ENCODE data around the gene ELOVL1. TPM values are rescaled to one million over a fixed set of nuclear protein-coding genes. Genes with fewer than 3 reads are reported as not detected.
"Not testable (repeated sequence)": the region's sequence is repeated elsewhere in the genome, so short reads cannot be mapped to it uniquely, and the experiment has no call there.

The ELOVL1 gene
- polyA plus RNA-seq (2013, experiment 1 of 2), result 22.0 TPM
- polyA plus RNA-seq (2013, experiment 2 of 2), result 22.7 TPM

DNA sequence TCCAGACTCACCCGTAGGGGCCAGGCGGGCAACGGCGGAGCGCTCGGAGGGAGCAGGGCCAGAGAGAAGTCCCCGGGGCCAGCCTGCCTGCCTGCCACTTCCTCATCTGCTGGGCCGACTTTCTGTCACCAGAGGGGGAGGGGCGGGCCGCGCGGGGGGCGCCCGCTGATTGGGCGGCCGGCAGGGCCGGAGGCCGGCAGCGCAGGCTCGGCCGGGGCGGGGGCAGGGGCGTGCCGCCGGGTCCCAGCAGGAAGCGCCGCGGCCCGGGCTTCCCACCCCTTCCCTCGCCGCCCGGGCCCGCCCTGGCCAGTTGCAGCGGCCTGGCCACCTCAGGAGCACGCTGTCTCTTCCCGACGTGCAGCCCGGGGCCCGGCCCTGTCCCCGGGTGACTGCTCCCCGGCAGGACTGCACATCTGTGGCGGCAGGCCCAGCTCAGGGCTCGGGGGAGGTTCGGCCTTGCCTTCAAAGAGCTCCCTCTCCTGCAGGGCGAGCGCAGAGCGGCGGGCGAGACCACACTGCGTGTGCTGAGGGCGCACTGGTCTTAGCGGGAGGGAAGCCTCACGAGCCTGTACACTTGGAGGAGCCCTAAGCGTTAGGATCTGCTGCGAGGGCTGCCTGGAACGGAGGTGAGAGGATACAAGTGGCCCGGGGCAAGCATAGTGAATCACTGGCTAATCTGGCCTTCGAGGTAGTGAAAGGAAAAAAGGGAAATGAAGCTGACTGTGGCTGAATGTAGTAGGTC, at the start of gene ELOVL1:
TSS of gene ELOVL1 (minus strand) at position 108 of the 742 bp plus-strand sequence. CDS start 2,402 bp downstream, outside the sequence.
- H3K9ac ChIP-seq (ENCODE audit: low read depth, low read length), result peak within 1 kb of the TSS; percentile 81
- H3K27me3 ChIP-seq (ENCODE audit: insufficient read depth, low read length), result no peaks in the 10 kb centered on the region
- peaks cover 15% of the 10 kb centered on the region for H3K4me1 ChIP-seq (ENCODE audit: insufficient read depth, low read length)
- peak within 1 kb of the TSS; percentile 92 for H3K4me3 ChIP-seq (ENCODE audit: low read length)
- 1% methylated on average over 58 of the region's 58 CpGs for WGBS
- peak within 1 kb of the TSS; percentile 93 for H3K27ac ChIP-seq (ENCODE audit: low read depth, low read length)
- no peaks in the 10 kb centered on the region for H3K9me3 ChIP-seq (ENCODE audit: insufficient read depth, low read depth, low read length)
- peaks cover 24% of the 10 kb centered on the region for H3K36me3 ChIP-seq (ENCODE audit: insufficient read depth, low read length)

- Histone ChIP-seq H3K9me3 (ENCODE audit: insufficient read depth, low read depth, low read length) (no peaks in the 10 kb centered on the region), H3K36me3 (ENCODE audit: insufficient read depth, low read length) (peaks cover 40% of the 10 kb centered on the region), H3K9ac (ENCODE audit: low read depth, low read length) (no peak overlapping the region), H3K4me3 (ENCODE audit: low read length) (no peak overlapping the region), H3K27me3 (ENCODE audit: insufficient read depth, low read length) (no peaks in the 10 kb centered on the region), H3K27ac (ENCODE audit: low read depth, low read length) (no peak overlapping the region), H3K4me1 (ENCODE audit: insufficient read depth, low read length) (no peaks in the 10 kb centered on the region)
- WGBS, result 92% methylated on average over 5 of the region's 5 CpGs
Observed at GRCh38 chr1:43415901-43416300, 48.1 kb upstream of the ELOVL1 start.

- Histone ChIP-seq H3K4me1 (ENCODE audit: insufficient read depth, low read length) (no peaks in the 10 kb centered on the region), H3K27me3 (ENCODE audit: insufficient read depth, low read length) (no peaks in the 10 kb centered on the region), H3K9me3 (ENCODE audit: insufficient read depth, low read depth, low read length) (no peaks in the 10 kb centered on the region), H3K36me3 (ENCODE audit: insufficient read depth, low read length) (peaks cover 29% of the 10 kb centered on the region), H3K4me3 (ENCODE audit: low read length) (no peak overlapping the region), H3K27ac (ENCODE audit: low read depth, low read length) (no peak overlapping the region), H3K9ac (ENCODE audit: low read depth, low read length) (no peak overlapping the region)
- WGBS, result 86% methylated on average over 5 of the region's 5 CpGs
Observed at GRCh38 chr1:43414634-43415223, 46.9 kb upstream of the ELOVL1 start.

- not testable (repeated sequence) for H3K4me1 ChIP-seq (ENCODE audit: insufficient read depth, low read length); H3K27me3 ChIP-seq (ENCODE audit: insufficient read depth, low read length); H3K4me3 ChIP-seq (ENCODE audit: low read length); H3K9ac ChIP-seq (ENCODE audit: low read depth, low read length); H3K9me3 ChIP-seq (ENCODE audit: insufficient read depth, low read depth, low read length); H3K27ac ChIP-seq (ENCODE audit: low read depth, low read length)
- 95% methylated on average over 1 of the region's 1 CpG for WGBS
- H3K36me3 ChIP-seq (ENCODE audit: insufficient read depth, low read length), result peaks cover 27% of the 10 kb centered on the region
Observed at GRCh38 chr1:43413426-43413825, 45.6 kb upstream of the ELOVL1 start.

- Histone ChIP-seq H3K27me3 (ENCODE audit: insufficient read depth, low read length) (no peaks in the 10 kb centered on the region), H3K9me3 (ENCODE audit: insufficient read depth, low read depth, low read length) (no peaks in the 10 kb centered on the region), H3K27ac (ENCODE audit: low read depth, low read length) (no peak overlapping the region), H3K4me3 (ENCODE audit: low read length) (no peak overlapping the region), H3K9ac (ENCODE audit: low read depth, low read length) (no peak overlapping the region), H3K36me3 (ENCODE audit: insufficient read depth, low read length) (peaks cover 25% of the 10 kb centered on the region), H3K4me1 (ENCODE audit: insufficient read depth, low read length) (no peaks in the 10 kb centered on the region)
- WGBS, result 96% methylated on average over 3 of the region's 3 CpGs
Observed at GRCh38 chr1:43410571-43410970, 42.8 kb upstream of the ELOVL1 start.

- WGBS, result 94% methylated on average over 2 of the region's 2 CpGs
- H3K9me3 ChIP-seq (ENCODE audit: insufficient read depth, low read depth, low read length), result no peaks in the 10 kb centered on the region
- H3K27me3 ChIP-seq (ENCODE audit: insufficient read depth, low read length), result no peaks in the 10 kb centered on the region
- H3K27ac ChIP-seq (ENCODE audit: low read depth, low read length), result no peak overlapping the region
- H3K4me1 ChIP-seq (ENCODE audit: insufficient read depth, low read length), result no peaks in the 10 kb centered on the region
- no peak overlapping the region for H3K4me3 ChIP-seq (ENCODE audit: low read length)
- H3K36me3 ChIP-seq (ENCODE audit: insufficient read depth, low read length), result peaks cover 45% of the 10 kb centered on the region
- H3K9ac ChIP-seq (ENCODE audit: low read depth, low read length), result no peak overlapping the region
Observed at GRCh38 chr1:43405876-43406234, 38.0 kb upstream of the ELOVL1 start.

DNA sequence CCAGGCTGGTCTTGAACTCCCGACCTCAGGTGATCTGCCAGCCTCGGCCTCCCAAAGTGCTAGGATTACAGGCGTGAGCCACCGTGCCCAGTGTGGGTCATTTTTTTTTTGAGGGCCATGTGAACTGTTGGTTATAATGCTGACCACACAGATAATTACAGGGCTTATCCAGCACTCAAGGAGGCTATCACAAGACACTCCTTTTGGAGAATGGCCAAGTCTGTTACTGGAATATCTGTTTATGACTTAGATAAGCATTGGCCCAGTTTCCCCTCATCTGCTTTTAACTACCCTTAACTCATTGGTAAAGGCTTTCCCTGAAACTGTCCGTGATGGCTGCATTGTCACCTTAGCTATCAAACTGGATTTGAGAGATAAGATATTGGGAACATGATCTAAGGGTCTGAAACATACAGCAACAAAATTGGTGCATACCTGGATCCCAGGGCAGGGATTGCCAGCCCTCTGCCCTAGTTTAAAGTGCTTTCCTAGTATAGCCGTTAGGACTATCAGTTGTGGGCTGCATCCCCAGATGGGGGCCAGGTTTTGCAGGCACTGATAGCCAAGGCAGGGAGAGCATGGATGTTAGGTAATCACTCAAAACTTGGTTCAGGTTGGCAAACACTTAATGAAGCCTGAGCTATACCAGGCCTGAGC, 37.5 kb upstream of the ELOVL1 start:
- no peaks in the 10 kb centered on the region for H3K27me3 ChIP-seq (ENCODE audit: insufficient read depth, low read length)
- no peaks in the 10 kb centered on the region for H3K9me3 ChIP-seq (ENCODE audit: insufficient read depth, low read depth, low read length)
- no peaks in the 10 kb centered on the region for H3K4me1 ChIP-seq (ENCODE audit: insufficient read depth, low read length)
- 93% methylated on average over 6 of the region's 6 CpGs for WGBS
- no peak overlapping the region for H3K9ac ChIP-seq (ENCODE audit: low read depth, low read length)
- peaks cover 45% of the 10 kb centered on the region for H3K36me3 ChIP-seq (ENCODE audit: insufficient read depth, low read length)
- no peak overlapping the region for H3K4me3 ChIP-seq (ENCODE audit: low read length)
- no peak overlapping the region for H3K27ac ChIP-seq (ENCODE audit: low read depth, low read length)

GRCh38 chr1:43404353-43404752, 36.5 kb upstream of the ELOVL1 start:
- Histone ChIP-seq H3K36me3 (ENCODE audit: insufficient read depth, low read length) (peaks cover 43% of the 10 kb centered on the region), H3K4me1 (ENCODE audit: insufficient read depth, low read length) (no peaks in the 10 kb centered on the region), H3K4me3 (ENCODE audit: low read length) (no peak overlapping the region), H3K27ac (ENCODE audit: low read depth, low read length) (no peak overlapping the region), H3K27me3 (ENCODE audit: insufficient read depth, low read length) (no peaks in the 10 kb centered on the region), H3K9ac (ENCODE audit: low read depth, low read length) (no peak overlapping the region), H3K9me3 (ENCODE audit: insufficient read depth, low read depth, low read length) (no peaks in the 10 kb centered on the region)
- 95% methylated on average over 6 of the region's 6 CpGs for WGBS

GRCh38 chr1:43402089-43402865, 34.5 kb upstream of the ELOVL1 start:
- 93% methylated on average over 6 of the region's 6 CpGs for WGBS
- no peak overlapping the region for H3K9ac ChIP-seq (ENCODE audit: low read depth, low read length)
- H3K9me3 ChIP-seq (ENCODE audit: insufficient read depth, low read depth, low read length), result no peaks in the 10 kb centered on the region

GRCh38 chr1:43400441-43400840, 32.6 kb upstream of the ELOVL1 start:
- not testable (repeated sequence) for H3K27me3 ChIP-seq (ENCODE audit: insufficient read depth, low read length); H3K4me3 ChIP-seq (ENCODE audit: low read length); H3K9ac ChIP-seq (ENCODE audit: low read depth, low read length); H3K27ac ChIP-seq (ENCODE audit: low read depth, low read length); H3K4me1 ChIP-seq (ENCODE audit: insufficient read depth, low read length); H3K9me3 ChIP-seq (ENCODE audit: insufficient read depth, low read depth, low read length)
- peaks cover 26% of the 10 kb centered on the region for H3K36me3 ChIP-seq (ENCODE audit: insufficient read depth, low read length)
- 95% methylated on average over 9 of the region's 9 CpGs for WGBS

More at GRCh38 chr1:43402089-43402865, 34.5 kb upstream of the ELOVL1 start:
- peaks cover 32% of the 10 kb centered on the region for H3K36me3 ChIP-seq (ENCODE audit: insufficient read depth, low read length)
- no peak overlapping the region for H3K4me3 ChIP-seq (ENCODE audit: low read length)
- no peaks in the 10 kb centered on the region for H3K27me3 ChIP-seq (ENCODE audit: insufficient read depth, low read length)
- H3K27ac ChIP-seq (ENCODE audit: low read depth, low read length), result no peak overlapping the region
- no peaks in the 10 kb centered on the region for H3K4me1 ChIP-seq (ENCODE audit: insufficient read depth, low read length)

GRCh38 chr1:43398227-43398626, 30.4 kb upstream of the ELOVL1 start:
- Histone ChIP-seq H3K36me3 (ENCODE audit: insufficient read depth, low read length) (peaks cover 8% of the 10 kb centered on the region; the same call in 1 of the 2 replicates), H3K9me3 (ENCODE audit: insufficient read depth, low read depth, low read length) (no peaks in the 10 kb centered on the region), H3K27ac (ENCODE audit: low read depth, low read length) (no peak overlapping the region), H3K4me3 (ENCODE audit: low read length) (no peak overlapping the region), H3K9ac (ENCODE audit: low read depth, low read length) (no peak overlapping the region), H3K27me3 (ENCODE audit: insufficient read depth, low read length) (no peaks in the 10 kb centered on the region), H3K4me1 (ENCODE audit: insufficient read depth, low read length) (no peaks in the 10 kb centered on the region)
- 98% methylated on average over 3 of the region's 3 CpGs for WGBS

Data from HUES64 (cell line).